ENCODE results near the gene ADD1.

Gene ADD1

GRCh38 chr4:2837904-2838496, 5.6 kb upstream of the ADD1 start:
- no peak for DNase-seq (ENCODE audit: extremely low read depth, low read depth)
- no peak for TF ChIP-seq CTCF (IDR thresholded peaks at IDR 0.05; ENCODE audit: low read depth, low read length, missing control alignments)
- H3K4me3 ChIP-seq (replicated peaks; ENCODE audit: low read depth, low read length): no peak overlapping the region

DNA sequence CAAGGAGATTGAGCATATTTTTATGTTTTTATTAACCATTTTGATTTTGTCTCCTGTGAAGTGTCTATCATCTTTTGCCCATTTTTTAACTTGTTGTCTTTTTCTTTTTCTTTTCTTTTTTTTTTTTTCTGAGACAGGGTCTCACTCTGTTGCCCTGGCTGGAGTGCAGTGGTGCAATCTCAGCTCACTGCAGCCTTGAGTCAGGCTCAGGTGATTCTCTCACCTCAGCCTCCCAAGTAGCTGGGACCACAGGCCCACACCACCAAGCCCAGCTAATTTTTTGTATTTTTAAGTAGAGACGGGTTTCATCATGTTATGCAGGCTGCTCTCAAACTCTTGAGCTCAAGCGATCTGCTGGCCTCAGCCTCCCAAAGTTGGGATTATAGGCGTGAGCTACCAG, 4.6 kb upstream of the ADD1 start:
- no peak for TF ChIP-seq CTCF (IDR thresholded peaks at IDR 0.05; ENCODE audit: low read depth, low read length, missing control alignments)
- H3K4me3 ChIP-seq (replicated peaks; ENCODE audit: low read depth, low read length): no peak overlapping the region

GRCh38 chr4:2842687-2843262, 869 bp upstream of the ADD1 start:
- peak overlapping the region; percentile 75 for H3K4me3 ChIP-seq (replicated peaks; ENCODE audit: low read depth, low read length)
- no peak for TF ChIP-seq CTCF (IDR thresholded peaks at IDR 0.05; ENCODE audit: low read depth, low read length, missing control alignments)
- DNase-seq (ENCODE audit: extremely low read depth, low read depth): no peak

More for the DNA sequence above, 4.6 kb upstream of the ADD1 start:
- no peak for DNase-seq (ENCODE audit: extremely low read depth, low read depth)

GRCh38 chr4:2843941-2844584, 419 bp downstream of the ADD1 start:
- no peak for TF ChIP-seq CTCF (IDR thresholded peaks at IDR 0.05; ENCODE audit: low read depth, low read length, missing control alignments)
- H3K4me3 ChIP-seq (replicated peaks; ENCODE audit: low read depth, low read length): peak overlapping the region; percentile 75
- no peak for DNase-seq (ENCODE audit: extremely low read depth, low read depth)

- no peak for TF ChIP-seq CTCF (IDR thresholded peaks at IDR 0.05; ENCODE audit: low read depth, low read length, missing control alignments)
- no peak overlapping the region for H3K4me3 ChIP-seq (replicated peaks; ENCODE audit: low read depth, low read length)
- no peak for DNase-seq (ENCODE audit: extremely low read depth, low read depth)
Measured at GRCh38 chr4:2846172-2846571, 2.5 kb downstream of the ADD1 start.

GRCh38 chr4:2847302-2847871, 3.7 kb downstream of the ADD1 start:
- DNase-seq (ENCODE audit: extremely low read depth, low read depth): no peak
- H3K4me3 ChIP-seq (replicated peaks; ENCODE audit: low read depth, low read length): no peak overlapping the region
- TF ChIP-seq CTCF (IDR thresholded peaks at IDR 0.05; ENCODE audit: low read depth, low read length, missing control alignments): no peak

All from HFF-Myc (cell line).